Measurements from ENCODE around the gene CDK14. TPM values are rescaled to one million over a fixed set of nuclear protein-coding genes. Genes with fewer than 3 reads are reported as not detected.
"Not testable (repeated sequence)": the region's sequence is repeated elsewhere in the genome, so short reads cannot be mapped to it uniquely, and the experiment has no call there.

The CDK14 gene
- total RNA-seq, 1 donor from 2014 or later: 109 TPM

DNA sequence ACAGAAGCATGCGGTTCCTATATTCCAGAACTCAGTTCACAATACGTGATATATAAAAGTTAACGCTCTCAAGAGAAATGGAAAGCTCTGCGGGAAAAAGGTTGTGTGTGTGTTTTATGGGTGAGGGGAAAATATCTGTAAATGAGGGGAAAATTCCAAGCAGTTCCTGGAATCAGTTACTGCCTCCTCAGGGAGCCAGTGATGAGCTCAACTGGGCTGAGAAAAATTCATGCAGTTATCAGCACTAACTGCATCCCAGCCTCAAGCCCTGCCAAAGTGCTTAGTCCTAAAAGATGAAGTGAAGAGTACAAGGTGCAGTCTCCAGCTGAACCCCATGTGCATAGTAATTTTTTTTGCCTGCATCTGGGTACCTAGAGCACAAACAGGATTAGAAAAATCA is 191.9 kb downstream of the CDK14 start:
- DNase-seq (ENCODE audit: low spot score): peak; percentile 78

GRCh38 chr7:90789736-90790306 is 193.7 kb downstream of the CDK14 start:
- no peak for DNase-seq (ENCODE audit: low spot score)

DNA sequence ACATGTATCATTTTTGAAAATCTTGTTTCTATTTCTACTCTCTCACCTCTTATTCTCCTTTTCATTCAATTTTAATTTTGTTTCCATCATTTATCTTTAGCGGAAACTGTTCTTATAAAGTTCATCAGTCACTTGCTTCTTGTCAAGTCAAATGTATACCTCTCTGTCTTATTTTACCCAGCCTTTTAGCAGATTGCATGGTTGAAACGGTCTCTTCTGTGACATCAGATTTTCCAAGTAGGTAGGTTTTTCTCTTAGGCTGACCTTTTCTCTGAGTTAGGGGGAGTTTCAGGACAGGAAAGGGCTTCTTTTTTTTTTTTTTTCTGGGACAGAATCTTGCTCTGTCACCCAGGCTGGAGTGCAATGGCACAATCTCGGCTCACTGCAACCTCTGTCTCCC is 195.5 kb downstream of the CDK14 start:
- DNase-seq (ENCODE audit: low spot score): no peak

GRCh38 chr7:90792301-90792700 is 196.2 kb downstream of the CDK14 start:
- DNase-seq (ENCODE audit: low spot score): no peak

GRCh38 chr7:90794234-90794633 is 198.1 kb downstream of the CDK14 start:
- not testable (repeated sequence) for DNase-seq (ENCODE audit: low spot score)

DNA sequence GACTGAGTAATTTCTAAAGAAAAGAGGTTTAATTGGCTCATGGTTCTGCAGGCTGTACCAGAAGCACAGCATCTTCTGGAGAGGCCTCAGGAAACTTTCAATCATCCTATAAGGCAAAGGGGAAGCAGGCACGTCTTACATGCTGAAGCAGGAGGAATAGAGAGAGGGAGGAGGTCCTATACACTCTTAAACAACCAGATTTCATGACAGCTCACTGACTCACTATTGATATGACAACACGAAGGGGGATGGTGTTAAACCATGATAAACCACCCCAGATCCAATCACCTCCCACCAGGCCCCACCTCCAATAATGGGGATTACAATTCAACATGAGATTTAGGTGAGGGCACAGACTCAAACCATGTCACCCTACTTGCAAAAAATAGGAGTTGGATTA is 201.5 kb downstream of the CDK14 start:
- no peak for DNase-seq (ENCODE audit: low spot score)

- DNase-seq (ENCODE audit: low spot score): no peak
Measured at GRCh38 chr7:90804370-90804769, 208.2 kb downstream of the CDK14 start.

DNA sequence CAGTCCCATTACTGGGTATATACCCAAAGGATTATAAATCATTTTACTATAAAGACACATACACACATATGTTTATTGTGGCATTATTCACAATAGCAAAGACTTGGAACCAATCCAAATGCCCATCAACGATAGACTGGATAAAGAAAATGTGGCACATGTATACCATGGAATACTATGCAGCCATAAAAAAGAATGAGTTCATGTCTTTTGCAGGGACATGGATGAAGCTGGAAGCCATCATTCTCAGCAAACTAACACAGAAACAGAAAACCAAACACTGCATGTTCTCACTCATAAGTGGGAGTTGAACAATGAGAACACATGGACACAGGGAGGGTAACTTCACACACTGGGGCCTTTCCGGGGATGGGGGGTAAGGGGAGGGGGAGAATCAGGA is 219.4 kb downstream of the CDK14 start:
- DNase-seq (ENCODE audit: low spot score): not testable (repeated sequence)

GRCh38 chr7:90816511-90817142 is 220.5 kb downstream of the CDK14 start:
- DNase-seq (ENCODE audit: low spot score): peak; percentile 87

DNA sequence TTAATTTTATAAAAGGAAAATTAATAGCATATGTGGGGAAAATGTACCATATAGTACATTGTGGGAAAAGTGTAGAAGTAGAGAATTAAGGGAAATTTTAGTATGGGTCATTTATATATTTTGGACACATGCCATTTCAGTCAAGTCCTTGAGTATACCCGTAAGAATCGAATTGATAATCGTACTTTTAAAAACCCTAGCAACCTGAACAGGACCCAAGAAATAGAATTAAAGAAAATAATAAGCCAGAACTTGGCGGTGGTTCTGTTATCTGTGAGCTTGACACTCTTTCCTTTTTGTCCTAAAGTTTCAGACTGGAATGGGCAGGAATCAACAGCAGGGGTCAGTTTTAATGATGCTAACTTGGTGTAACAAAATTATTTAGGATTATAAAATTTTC is 221.0 kb downstream of the CDK14 start:
- DNase-seq (ENCODE audit: low spot score): no peak

- DNase-seq (ENCODE audit: low spot score): peak; percentile 19
Measured at GRCh38 chr7:90817846-90818245, 221.7 kb downstream of the CDK14 start.

DNA sequence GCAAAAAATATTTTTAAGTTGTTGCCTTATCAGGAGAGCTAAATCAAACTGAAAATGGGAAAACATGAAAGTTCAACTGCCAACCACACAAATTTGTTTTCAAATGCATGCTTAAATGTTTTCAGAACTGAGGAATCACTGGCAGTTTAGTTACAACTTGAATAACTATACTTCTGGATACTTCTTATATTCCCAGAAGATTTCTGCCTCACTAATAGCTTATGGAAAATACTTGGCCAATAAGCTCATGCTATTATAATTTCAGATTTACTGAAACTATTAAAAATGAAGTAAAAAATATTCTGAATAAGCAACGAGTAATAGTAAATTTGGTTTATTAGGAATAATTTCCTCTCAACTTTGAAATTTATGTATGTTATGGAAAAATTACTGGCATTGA is 222.2 kb downstream of the CDK14 start:
- DNase-seq (ENCODE audit: low spot score): peak; percentile 19

DNA sequence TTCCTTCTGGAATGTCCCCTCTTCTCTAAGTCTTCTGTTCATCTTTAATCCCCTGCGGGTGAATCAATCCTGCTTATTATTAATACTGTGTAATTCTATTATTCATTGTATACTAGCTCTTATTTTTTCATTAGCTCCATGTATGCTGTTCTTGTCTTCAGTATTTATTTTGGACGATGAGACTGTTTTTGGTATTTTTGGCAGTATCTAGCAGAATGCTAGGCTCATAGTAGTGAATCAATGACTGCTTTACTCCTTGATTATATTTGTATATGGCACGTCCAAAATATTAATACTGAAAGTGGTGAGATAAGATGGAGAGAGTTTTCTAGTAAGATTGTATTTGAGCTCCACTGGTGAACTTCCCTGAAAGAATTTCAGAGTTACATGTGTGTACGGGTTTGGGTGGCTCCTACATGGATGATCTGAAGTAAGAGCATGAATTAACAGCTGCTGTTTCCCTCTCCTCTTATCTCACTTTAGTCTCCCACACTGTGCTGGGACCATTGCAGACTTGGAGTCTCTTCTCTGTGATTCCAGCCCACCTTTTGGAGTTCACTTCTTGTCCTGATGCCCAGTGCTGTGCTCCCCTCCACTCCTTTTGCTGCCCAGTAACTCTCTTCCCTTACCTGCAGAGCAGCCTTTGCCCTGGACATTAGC is 226.0 kb downstream of the CDK14 start:
- DNase-seq (ENCODE audit: low spot score): no peak

DNA sequence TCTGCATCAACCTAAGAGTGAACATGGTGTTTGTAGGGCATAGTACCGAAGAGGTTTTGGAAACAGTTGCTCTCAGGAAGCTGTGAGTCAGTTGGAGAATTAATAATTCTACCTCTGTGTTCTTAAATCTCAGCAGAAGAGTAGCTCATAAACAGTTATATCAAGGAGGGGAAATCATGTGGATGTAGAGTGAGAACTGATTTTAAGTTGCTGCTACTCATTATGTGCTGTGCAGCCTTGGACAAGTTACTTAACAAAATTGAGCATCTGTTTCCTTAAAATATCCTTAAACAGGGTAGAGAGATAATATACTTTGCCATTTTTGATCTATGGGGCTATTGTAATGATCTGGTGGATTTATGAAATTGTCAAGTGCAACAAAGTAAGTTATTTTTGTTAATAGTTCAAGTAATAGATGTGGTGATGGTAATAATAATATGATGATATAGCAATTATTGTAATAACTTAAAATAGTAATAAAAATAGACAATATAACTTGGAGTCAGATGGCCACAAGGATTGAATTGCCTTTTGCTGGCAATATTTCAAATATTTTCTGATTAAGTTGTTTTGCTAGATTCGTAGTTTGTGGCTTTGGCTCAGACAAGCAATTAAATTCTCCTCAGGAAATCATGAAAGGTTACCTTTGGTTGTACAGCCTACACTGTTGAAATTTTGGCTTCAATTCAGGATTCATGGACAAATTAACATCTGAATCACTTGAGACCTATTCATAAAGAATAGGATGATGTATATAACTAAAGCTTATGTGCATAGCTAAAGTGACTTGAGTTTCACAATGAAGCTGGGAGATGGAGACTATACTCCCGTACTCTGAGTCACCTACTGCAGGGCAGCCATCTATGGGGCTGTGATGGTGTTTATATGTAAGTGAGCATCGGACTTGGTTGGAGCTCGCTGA is 228.5 kb downstream of the CDK14 start:
- DNase-seq (ENCODE audit: low spot score): no peak

- DNase-seq (ENCODE audit: low spot score): no peak
Measured at GRCh38 chr7:90825779-90826178, 229.7 kb downstream of the CDK14 start.

DNA sequence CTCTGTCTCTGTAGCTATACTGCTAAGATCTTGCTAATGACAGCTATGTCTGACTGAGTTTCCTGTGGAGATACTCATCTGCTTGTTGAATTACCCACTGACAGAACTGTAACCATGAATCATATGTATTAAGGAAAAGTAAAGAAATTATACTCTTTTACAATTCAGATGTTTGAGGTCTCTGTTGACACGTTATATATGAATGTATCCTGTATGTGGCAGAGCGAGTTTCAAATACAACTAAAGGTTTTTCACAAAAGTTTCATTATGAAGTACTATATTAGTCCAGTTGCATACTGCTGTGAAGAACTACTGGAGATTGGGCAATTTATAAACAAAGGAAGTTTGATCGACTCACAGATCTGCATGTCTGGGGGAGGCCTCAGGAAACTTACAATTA is 232.5 kb downstream of the CDK14 start:
- no peak for DNase-seq (ENCODE audit: low spot score)

DNA sequence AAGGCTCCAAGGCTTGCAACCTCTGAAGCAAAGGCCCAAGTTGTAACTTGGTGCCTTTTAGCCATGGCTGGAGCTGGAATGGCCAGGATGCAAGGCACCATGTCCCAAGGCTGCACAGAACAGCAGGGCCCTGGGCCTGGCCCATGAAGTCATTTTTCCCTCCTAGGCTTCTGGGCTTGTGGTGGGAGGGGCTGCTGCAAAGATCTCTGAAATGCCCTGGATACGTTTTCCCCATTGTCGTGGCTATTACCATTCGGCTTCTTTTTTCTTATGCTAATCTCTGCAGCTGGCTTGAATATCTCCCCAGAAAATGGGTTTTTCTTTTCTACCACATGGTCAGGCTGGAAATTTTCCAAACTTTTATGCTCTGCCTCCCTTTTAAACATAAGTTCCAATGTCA is 234.2 kb downstream of the CDK14 start:
- no peak for DNase-seq (ENCODE audit: low spot score)

- DNase-seq (ENCODE audit: low spot score): no peak
Measured at GRCh38 chr7:90832726-90833125, 236.6 kb downstream of the CDK14 start.

DNA sequence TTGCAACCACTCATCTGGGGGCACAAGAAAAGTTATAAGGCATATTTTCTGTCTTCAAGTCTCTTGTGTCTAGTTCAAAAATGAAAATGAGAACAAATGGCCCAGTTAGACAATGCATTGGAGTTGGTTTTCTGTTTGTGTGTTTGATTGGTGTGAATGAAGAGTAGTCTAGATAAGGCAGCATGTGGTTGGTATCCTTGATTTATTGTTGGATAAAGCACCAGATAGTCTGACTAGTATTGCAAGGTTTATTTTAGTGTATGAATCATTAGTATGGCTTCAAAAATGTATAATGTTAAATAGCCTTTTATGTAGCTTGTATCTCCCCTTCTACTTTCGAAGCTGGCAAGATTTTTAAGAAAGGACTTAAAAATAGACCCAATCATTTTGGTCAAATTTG is 237.3 kb downstream of the CDK14 start:
- peak; percentile 14 for DNase-seq (ENCODE audit: low spot score)

DNA sequence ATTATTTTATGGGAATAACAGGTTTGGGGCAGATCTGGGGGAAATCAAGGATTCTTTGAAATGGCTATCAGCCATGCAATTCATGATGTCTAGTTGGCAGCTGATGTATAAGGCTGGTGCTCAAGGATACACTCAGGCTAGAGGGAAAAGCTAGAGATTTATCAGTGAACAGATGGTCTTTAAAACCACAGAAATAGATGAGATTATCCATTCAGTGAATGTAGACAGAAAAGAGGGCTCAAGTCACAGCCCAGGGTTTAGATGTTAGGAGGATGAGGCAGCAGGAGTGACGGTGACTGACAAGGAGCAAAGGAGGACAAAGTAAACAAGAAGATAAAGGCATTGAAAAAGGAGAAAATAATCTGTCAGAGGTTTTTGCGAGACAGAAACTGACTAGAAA is 238.7 kb downstream of the CDK14 start:
- DNase-seq (ENCODE audit: low spot score): no peak

DNA sequence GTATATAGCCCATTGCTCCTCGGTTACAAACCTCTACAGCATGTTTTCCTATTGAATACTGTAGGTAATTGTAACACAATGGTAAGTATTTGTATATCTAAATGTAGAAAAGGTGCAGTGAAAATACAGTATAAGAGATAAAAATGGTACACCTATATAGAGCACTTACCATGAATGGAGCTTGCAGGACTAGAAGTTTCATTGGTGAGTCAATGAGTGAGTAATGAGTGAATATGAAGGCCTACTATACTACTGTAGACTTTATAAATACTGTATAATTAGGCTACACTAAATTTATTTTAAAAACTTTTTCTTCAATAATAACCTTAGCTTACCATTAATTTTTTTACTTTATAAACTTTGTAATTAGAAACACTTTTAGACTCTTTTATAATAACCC is 239.7 kb downstream of the CDK14 start:
- DNase-seq (ENCODE audit: low spot score): no peak

GRCh38 chr7:90836937-90837336 is 240.8 kb downstream of the CDK14 start:
- no peak for DNase-seq (ENCODE audit: low spot score)
